Measurements from ENCODE around the gene KPNA2.
"Not testable (repeated sequence)": the region's sequence is repeated elsewhere in the genome, so short reads cannot be mapped to it uniquely, and the experiment has no call there.

Gene KPNA2

DNA sequence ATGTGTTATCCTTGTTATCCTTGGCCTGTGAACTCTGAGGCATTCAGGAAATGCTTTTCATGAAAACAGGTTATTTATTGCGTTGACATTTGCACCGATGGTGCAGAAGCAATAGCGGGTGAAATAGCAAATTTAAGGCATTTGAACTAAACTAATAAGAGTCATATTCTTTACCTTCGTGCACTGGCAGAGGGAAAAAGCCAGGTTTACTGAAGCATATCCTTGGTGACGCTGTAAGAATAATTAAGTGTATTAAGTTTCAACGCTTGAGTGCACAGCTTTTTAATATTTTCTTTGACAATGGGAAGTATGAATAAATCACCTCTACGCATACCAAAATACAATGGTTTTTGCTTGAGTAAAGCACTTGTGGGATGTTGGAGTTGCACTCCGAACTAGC lies 13.6 kb upstream of the KPNA2 start:
- TF ChIP-seq, protein P1, sequence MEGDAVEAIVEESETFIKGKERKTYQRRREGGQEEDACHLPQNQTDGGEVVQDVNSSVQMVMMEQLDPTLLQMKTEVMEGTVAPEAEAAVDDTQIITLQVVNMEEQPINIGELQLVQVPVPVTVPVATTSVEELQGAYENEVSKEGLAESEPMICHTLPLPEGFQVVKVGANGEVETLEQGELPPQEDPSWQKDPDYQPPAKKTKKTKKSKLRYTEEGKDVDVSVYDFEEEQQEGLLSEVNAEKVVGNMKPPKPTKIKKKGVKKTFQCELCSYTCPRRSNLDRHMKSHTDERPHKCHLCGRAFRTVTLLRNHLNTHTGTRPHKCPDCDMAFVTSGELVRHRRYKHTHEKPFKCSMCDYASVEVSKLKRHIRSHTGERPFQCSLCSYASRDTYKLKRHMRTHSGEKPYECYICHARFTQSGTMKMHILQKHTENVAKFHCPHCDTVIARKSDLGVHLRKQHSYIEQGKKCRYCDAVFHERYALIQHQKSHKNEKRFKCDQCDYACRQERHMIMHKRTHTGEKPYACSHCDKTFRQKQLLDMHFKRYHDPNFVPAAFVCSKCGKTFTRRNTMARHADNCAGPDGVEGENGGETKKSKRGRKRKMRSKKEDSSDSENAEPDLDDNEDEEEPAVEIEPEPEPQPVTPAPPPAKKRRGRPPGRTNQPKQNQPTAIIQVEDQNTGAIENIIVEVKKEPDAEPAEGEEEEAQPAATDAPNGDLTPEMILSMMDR (IDR thresholded peaks at IDR 0.05; ENCODE audit: control insufficient read depth, extremely low read depth, insufficient read depth), result no peak
- DNase-seq (ENCODE audit: low read depth), result no peak
- H3K4me3 ChIP-seq (ENCODE audit: low read depth, low read length), result no peak overlapping the region

DNA sequence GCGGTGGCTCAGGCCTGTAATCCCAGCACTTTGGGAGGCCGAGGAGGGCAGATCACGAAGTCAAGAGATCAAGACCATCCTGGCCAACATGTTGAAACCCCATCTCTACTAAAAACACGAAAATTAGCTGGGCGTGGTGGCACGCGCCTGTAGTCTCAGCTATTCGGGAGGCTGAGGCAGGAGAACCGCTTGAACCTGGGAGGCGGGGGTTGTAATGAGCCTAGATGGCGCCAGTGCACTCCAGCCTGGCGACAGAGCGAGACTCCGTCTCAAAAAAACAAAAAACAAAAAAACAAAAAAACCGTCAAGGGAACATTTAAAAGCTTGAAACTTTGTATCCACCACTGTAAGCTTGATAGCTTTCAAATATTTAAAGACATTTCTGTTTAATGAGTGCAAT lies 13.0 kb upstream of the KPNA2 start:
- not testable (repeated sequence) for DNase-seq (ENCODE audit: low read depth); H3K4me3 ChIP-seq (ENCODE audit: low read depth, low read length)

DNA sequence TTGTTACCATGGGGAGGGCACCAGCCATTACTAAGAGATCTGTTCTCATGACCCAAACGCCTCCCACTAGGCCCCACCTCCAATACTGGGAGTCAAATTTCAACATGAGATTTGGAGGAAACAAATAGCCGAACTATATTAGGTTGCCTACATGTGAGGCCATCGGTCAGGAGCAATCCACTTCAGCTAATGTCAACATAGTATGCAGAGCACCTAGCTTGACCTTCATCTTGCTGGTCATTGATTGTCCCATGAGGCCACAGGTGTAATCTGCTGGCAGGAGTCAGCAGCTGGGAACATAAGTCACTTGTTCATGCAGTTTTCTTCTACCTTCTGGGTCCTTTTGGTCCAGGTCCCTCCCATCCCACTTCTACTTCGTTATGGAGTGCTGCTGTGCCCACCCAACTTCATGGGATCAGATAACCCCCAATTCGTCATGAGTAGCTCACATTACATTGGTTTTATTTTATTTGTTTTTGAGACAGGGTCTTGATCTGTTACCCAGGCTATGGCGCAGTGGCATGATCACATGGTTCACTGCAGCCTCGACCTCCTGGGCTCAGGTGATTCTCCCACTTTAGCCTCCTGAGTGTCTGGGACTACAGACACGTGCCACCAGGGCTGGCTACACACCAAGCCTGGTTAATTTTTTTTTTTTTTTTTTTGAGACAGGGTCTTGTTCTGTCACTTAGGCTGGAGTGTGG lies 5.9 kb upstream of the KPNA2 start:
- no peak for DNase-seq (ENCODE audit: low read depth)
- TF ChIP-seq, protein P1 (IDR thresholded peaks at IDR 0.05; ENCODE audit: control insufficient read depth, extremely low read depth, insufficient read depth), result no peak
- H3K4me3 ChIP-seq (ENCODE audit: low read depth, low read length), result no peak overlapping the region

DNA sequence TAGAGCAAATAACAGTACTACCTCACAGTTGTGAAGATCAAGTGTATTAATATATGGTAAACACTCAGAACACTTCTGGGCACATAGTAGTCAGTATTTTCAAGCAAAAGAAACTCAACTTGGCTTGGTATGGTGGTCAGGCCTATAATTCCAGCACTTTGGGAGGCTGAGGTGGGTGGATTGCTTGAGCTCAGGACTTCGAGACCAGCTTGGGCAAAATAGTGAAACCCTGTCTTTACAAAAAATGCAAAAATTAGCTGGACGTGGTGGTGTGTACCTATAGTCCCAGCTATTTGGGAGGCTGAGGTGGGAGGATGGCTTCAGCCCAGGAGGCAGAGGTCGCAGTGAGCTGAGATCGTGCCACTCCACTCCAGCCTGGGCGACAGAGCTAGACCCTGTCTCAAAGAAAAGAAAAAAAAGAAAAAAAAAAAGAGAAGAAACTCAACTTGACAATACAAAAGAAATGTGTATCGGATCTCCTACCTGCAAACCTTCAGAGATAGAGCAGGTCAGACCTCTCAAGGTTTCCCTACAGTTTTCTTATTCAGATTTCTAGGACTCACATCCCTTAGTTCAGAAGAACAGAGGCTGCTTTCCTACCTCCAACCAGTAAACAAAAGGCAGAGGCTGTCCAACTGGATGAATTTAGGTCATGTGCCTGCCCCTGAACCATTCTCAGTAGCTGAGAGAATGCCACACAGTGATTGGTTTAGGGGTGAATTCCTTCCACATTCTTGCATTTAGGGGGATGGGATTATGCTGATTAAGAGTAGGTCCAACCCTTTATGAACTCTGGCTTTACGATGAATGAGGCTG lies 1.7 kb upstream of the KPNA2 start:
- TF ChIP-seq, protein P1 (IDR thresholded peaks at IDR 0.05; ENCODE audit: control insufficient read depth, extremely low read depth, insufficient read depth), result no peak
- H3K4me3 ChIP-seq (ENCODE audit: low read depth, low read length), result no peak overlapping the region
- no peak for DNase-seq (ENCODE audit: low read depth)

DNA sequence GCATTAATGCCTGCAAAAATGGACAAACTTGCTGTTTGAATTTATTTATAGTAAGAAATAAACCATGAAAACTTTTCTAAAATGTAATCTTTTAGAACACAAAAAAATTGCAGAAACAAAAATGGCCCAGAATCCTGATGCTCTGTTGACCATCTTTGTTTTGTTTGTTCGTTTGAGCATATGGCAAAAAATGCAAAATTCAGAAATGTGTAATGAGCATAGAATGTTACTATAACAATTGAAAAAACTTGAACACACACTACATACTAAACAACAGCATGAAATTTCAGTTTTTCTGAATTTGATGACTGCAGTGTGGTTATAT lies 1.1 kb upstream of the KPNA2 start:
- no peak for DNase-seq (ENCODE audit: low read depth)
- TF ChIP-seq, protein P1 (IDR thresholded peaks at IDR 0.05; ENCODE audit: control insufficient read depth, extremely low read depth, insufficient read depth), result no peak
- no peak overlapping the region for H3K4me3 ChIP-seq (ENCODE audit: low read depth, low read length)

DNA sequence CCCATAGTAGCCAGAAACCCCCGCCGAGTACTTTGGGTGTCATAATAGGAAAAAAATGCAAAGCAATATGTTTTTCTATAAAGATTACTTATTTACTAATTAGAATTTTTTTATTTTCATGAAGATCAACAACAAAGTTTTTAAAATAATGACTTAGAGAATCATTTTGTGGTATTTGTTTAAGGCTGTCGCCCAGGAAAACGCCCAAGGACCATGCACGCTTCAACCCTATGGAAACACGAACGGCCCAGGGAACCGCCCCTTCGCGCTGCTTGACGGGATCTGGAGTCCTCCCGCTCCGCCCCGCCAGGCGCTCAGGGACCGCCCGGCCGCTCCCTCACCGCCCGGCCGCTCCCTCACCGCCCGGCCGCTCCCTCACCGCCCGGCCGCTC lies 408 bp upstream of the KPNA2 start:
- TF ChIP-seq, protein P1 (IDR thresholded peaks at IDR 0.05; ENCODE audit: control insufficient read depth, extremely low read depth, insufficient read depth), result no peak

DNA sequence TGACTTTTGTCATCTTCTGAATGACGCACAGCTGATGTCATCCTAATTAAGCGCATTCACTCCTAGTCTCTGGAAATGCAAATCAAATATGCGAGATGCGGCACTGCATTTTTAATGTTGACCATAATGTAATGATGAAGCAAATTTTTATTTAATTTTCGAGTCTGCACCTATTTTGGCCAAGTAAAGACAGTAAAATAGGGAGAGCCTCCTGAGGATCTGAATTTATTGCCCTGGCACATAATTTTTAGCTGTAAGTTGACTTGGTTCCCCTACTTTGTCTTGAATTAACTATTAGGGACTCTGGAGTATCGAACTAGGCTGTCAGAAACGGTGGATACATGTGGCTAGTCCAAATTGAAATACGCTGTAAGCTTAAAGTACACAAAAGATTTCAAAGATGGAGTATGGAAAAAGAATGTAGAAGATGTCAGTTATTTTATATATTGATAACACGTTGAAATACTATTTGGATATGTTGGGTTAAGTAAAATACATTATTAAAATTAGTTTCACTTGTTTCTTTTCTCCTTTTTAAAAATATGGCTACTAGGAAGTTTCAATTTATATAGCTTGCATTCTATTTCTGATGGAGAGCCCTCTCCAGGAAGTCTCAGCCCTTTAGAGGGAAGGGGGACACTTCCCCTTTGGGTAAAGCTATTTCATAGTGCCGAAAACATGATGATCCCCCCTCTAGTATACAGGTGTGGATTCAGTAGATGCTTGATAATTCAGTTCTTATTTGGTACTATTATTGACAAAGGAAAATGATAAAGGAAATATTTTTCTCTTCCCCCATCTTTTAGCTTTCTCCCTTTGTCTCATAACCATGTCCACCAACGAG lies 991 bp downstream of the KPNA2 start:
- peak overlapping the region; percentile 79 for H3K4me3 ChIP-seq (ENCODE audit: low read depth, low read length)
- DNase-seq (ENCODE audit: low read depth), result no peak
- TF ChIP-seq, protein P1 (IDR thresholded peaks at IDR 0.05; ENCODE audit: control insufficient read depth, extremely low read depth, insufficient read depth), result no peak

More for the DNA sequence above, 408 bp upstream of the KPNA2 start:
- no peak for DNase-seq (ENCODE audit: low read depth)
- H3K4me3 ChIP-seq (ENCODE audit: low read depth, low read length), result peak overlapping the region; percentile 48
